ENCODE results near the gene NEURL1B.

NEURL1B gene

DNA sequence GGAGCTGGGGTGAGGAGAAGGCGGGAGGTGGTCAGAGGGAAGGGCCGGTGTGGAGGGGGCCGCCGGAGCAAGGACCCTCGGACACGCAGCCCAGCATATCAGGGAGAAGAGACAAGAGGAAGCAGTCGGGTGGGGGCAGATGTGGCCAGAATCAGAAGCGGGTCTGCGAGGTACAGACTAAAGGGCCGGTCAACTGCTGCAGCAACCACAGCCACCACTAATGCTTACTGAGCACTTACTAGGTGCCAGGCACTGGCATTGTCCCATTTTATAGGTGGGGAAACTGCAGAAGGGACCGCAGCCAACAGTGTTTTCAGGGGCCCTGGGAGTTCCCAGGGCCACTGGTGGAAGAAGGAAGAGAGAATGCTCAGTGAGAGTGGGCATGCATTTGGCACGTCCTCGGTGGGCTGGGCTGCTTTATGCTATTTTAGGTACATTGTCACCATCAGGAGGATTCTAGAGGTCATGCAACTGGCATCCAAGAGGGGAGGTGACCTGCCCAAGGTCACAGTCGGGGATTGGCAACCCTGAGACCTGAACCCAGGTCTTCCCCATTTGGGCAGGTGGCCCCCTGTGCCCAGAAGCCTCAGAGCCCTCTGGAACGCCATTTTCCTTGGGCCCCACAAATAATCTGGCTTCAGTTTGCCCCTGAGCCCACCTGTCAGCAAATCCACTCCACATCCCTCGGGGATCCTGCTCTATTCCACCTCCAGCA, 76.6 kb downstream of the NEURL1B start:
- Histone ChIP-seq H3K36me3 (replicated peaks) (no peaks in the 10 kb centered on the region), H3K27me3 (replicated peaks) (no peaks in the 10 kb centered on the region), H3K27ac (peak overlapping the region; percentile 68), H3K4me3 (ENCODE audit: low read depth, low read length) (no peak overlapping the region)
- DNase-seq: no peak
- in situ Hi-C loops (cut with HindIII; ENCODE audit: low pct_ligation_motif_present, low sequenced_read_pairs): no loop called here
- TF ChIP-seq, protein P1, sequence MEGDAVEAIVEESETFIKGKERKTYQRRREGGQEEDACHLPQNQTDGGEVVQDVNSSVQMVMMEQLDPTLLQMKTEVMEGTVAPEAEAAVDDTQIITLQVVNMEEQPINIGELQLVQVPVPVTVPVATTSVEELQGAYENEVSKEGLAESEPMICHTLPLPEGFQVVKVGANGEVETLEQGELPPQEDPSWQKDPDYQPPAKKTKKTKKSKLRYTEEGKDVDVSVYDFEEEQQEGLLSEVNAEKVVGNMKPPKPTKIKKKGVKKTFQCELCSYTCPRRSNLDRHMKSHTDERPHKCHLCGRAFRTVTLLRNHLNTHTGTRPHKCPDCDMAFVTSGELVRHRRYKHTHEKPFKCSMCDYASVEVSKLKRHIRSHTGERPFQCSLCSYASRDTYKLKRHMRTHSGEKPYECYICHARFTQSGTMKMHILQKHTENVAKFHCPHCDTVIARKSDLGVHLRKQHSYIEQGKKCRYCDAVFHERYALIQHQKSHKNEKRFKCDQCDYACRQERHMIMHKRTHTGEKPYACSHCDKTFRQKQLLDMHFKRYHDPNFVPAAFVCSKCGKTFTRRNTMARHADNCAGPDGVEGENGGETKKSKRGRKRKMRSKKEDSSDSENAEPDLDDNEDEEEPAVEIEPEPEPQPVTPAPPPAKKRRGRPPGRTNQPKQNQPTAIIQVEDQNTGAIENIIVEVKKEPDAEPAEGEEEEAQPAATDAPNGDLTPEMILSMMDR (IDR thresholded peaks at IDR 0.05; ENCODE audit: low read depth, low read length, missing control alignments): no peak

DNA sequence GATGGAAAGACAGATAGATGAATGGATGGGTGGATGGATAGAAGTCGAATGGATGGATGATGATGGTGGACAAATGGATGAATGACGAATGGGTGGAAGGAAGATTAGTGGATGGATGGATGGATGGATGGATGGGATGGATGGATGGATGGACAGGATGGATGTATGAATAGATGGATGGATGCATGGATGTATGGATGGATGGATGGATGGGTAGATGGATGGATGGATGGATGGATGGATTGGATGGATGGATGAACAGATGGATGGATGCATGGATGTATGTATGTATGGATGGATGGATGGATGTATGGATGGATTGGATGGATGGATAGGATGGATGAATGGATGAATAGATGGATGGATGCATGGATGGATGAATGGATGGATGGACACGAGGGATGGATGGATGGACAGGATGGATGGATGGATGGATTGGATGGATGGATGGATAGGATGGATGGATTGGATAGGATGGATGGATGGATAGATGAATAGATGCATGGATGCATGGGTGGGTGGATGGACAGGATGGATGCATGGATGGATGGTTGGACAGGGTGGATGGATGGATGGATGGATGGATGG, 77.6 kb downstream of the NEURL1B start:
- TF ChIP-seq, protein P1 (IDR thresholded peaks at IDR 0.05; ENCODE audit: low read depth, low read length, missing control alignments): no peak
- Histone ChIP-seq H3K27ac (no peak overlapping the region), H3K36me3 (replicated peaks) (no peaks in the 10 kb centered on the region), H3K4me3 (ENCODE audit: low read depth, low read length) (no peak overlapping the region), H3K27me3 (replicated peaks) (no peaks in the 10 kb centered on the region)
- DNase-seq: no peak
- in situ Hi-C loops (cut with HindIII; ENCODE audit: low pct_ligation_motif_present, low sequenced_read_pairs): no loop called here

DNA sequence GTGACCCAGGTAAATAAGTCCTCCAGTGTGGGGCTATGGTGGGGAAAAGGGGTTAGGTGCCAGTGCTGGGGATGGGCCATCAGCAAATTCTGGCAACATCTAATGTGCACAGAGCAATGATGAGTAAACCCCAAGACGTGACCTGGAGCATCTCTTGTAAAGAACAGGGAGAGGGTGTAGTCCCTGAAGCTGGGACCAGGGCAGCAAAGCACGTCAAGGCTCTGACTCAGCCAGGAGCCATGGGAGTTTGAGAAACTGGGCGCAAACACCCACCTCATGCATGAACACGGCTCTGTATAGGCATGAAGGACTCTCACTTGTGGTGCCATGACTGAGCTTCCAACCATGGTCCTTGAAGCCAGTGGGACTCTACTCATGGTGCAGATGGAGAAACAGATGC, 78.1 kb downstream of the NEURL1B start:
- in situ Hi-C loops (cut with HindIII; ENCODE audit: low pct_ligation_motif_present, low sequenced_read_pairs): no loop called here

DNA sequence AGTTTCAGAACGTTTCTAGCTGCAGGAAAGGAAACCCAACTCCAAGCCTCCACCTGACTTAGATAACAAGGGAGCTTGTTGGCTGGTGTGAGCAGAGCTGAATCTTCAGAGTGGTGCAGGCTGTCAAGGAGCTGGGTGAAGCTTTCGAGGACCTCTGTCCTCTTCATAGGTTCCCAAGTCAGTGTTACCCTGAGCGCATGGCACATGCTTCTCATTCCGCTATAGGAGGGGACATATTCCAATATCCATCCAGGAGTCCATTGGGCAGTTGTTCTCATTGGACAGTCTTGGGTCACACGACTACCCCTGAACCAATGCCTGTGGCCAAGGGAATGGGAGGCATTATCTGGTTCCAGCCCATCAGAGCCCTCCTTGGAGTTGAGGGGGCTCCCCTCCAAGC, 79.6 kb downstream of the NEURL1B start:
- in situ Hi-C loops (cut with HindIII; ENCODE audit: low pct_ligation_motif_present, low sequenced_read_pairs): no loop called here
- no peaks in the 10 kb centered on the region for H3K36me3 ChIP-seq (replicated peaks)
- H3K27me3 ChIP-seq (replicated peaks): no peaks in the 10 kb centered on the region
- H3K27ac ChIP-seq: no peak overlapping the region
- H3K4me3 ChIP-seq (ENCODE audit: low read depth, low read length): no peak overlapping the region
- DNase-seq: no peak
- TF ChIP-seq, protein P1 (IDR thresholded peaks at IDR 0.05; ENCODE audit: low read depth, low read length, missing control alignments): no peak

More for the DNA sequence above, 78.1 kb downstream of the NEURL1B start:
- Histone ChIP-seq H3K4me3 (ENCODE audit: low read depth, low read length) (no peak overlapping the region), H3K36me3 (replicated peaks) (no peaks in the 10 kb centered on the region), H3K27ac (no peak overlapping the region), H3K27me3 (replicated peaks) (no peaks in the 10 kb centered on the region)
- no peak for DNase-seq
- TF ChIP-seq, protein P1 (IDR thresholded peaks at IDR 0.05; ENCODE audit: low read depth, low read length, missing control alignments): no peak

DNA sequence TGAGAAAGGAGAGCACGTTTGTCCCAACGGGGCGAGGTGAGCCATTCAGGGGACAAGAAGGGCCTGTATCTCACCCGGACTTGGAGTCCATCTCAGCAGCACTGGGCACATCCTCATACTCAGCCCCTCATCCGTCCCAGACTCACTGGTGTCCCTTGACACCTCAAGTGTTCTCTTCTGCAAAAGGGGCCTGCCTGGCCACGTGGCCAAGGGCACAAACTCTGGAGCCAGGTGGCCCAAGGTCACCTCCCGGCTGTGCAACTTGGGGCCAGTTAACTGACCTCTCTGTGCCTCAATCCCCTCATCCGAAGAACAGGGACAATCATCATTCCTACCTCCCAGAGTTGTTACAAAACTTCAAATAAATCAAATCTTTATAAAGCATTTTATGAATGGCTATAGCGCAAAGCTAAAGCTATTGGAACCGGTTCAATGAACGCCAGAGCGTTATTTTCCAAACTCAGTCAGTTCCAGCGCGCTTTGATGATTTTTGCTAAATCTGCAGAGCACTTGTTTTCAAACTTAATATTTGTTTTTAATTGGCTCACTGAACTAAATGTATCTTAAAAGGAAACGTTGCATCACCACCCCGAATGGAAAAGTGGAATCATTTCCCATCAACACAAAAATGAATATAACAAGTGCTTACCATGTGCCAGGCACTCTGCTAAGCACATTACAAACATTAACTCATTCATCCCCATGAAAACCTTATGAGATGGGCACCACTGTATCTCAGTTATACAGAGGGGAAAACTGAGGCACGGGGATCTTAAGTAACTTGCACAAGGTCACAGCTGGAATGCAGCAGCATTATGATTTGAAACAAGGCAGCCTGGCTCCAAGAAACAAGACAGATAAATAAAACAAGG, 80.6 kb downstream of the NEURL1B start:
- H3K4me3 ChIP-seq (ENCODE audit: low read depth, low read length): no peak overlapping the region
- no peak for DNase-seq
- no peaks in the 10 kb centered on the region for H3K36me3 ChIP-seq (replicated peaks)
- in situ Hi-C loops (cut with HindIII; ENCODE audit: low pct_ligation_motif_present, low sequenced_read_pairs): no loop called here
- H3K27ac ChIP-seq: no peak overlapping the region
- H3K27me3 ChIP-seq (replicated peaks): no peaks in the 10 kb centered on the region
- TF ChIP-seq, protein P1 (IDR thresholded peaks at IDR 0.05; ENCODE audit: low read depth, low read length, missing control alignments): no peak
